HepG2 (cell line): ENCODE data around the gene TCF7L2. TPM values are rescaled to one million over a fixed set of nuclear protein-coding genes. Genes with fewer than 3 reads are reported as not detected.

Experiments
- ARID4A ChIP-seq: sonication (generic); formaldehyde crosslinking; IDR thresholded peaks from 2 replicates; pipeline ENCODE4 v1.5.0; 2020; ENCODE audit warnings: mild to moderate bottlenecking, missing genetic modification reagents, borderline replicate concordance
- HDAC1 ChIP-seq: sonication (generic); formaldehyde crosslinking; IDR thresholded peaks from 2 replicates; pipeline ENCODE4 v1.5.1; 2020; ENCODE audit warnings: mild to moderate bottlenecking, missing genetic modification reagents
- HNF1A ChIP-seq, 2 experiments: sonication (generic) in 1 of 2; formaldehyde crosslinking in 1 of 2; IDR thresholded peaks; 2 replicates each; pipeline versions ENCODE4 v1.4.0 to v1.6.1; 2016 to 2020; ENCODE audit warnings: borderline replicate concordance in 1 of 2, low read depth in 1 of 2, mild to moderate bottlenecking in 1 of 2, missing genetic modification reagents in 1 of 2
- HOXD1 ChIP-seq: sonication (generic); formaldehyde crosslinking; IDR thresholded peaks from 2 replicates; pipeline ENCODE4 v1.5.0; 2020; ENCODE audit warnings: missing genetic modification reagents
- KDM5A ChIP-seq: fragments of 200-600 bp; sonication (generic); IDR thresholded peaks from 2 replicates; pipeline ENCODE4 v1.7.0; 2018; ENCODE audit warnings: antibody characterized with exemption, mild to moderate bottlenecking, low read length, borderline replicate concordance
- MED1 ChIP-seq: sonication (generic); formaldehyde crosslinking; IDR thresholded peaks from 2 replicates; pipeline ENCODE4 v1.4.0; 2020; ENCODE audit warnings: missing genetic modification reagents
- POLR2AphosphoS5 ChIP-seq: IDR thresholded peaks from 2 replicates; pipeline ENCODE4 v1.6.1; 2012; ENCODE audit warnings: low read depth, low read length
- RBM22 ChIP-seq: fragments of 200-400 bp; formaldehyde crosslinking; optimal IDR thresholded peaks from 2 replicates; pipeline ENCODE3; 2017; ENCODE audit warnings: mild to moderate bottlenecking, low read length, moderate library complexity
- SIN3A ChIP-seq: IDR thresholded peaks from 2 replicates; pipeline ENCODE4 v1.6.1; 2011; ENCODE audit warnings: low read depth, mild to moderate bottlenecking, control low read depth, low read length, borderline replicate concordance
- SOX13 ChIP-seq, 3 experiments: fragments of 450-650 bp in 1 of 3; sonication (generic) in 1 of 3; formaldehyde crosslinking in 1 of 3; IDR thresholded peaks in 2 of 3; conservative IDR thresholded peaks in 1 of 3; 2 replicates each; pipeline versions ENCODE4 v1.5.0 to v1.6.1; 2016 to 2020; ENCODE audit warnings: antibody characterized with exemption in 1 of 3, mild to moderate bottlenecking in 1 of 3, missing compliant biosample characterization in 1 of 3, missing genetic modification reagents in 1 of 3, moderate library complexity in 1 of 3
- STAT5B ChIP-seq: sonication (generic); formaldehyde crosslinking; IDR thresholded peaks from 2 replicates; pipeline ENCODE4 v1.4.0; 2020; ENCODE audit warnings: missing genetic modification reagents
- ZNF543 ChIP-seq: sonication (generic); formaldehyde crosslinking; IDR thresholded peaks from 2 replicates; pipeline ENCODE4 v1.4.0; 2020; ENCODE audit warnings: mild to moderate bottlenecking, missing genetic modification reagents
- ZNF740 ChIP-seq: sonication (generic); formaldehyde crosslinking; IDR thresholded peaks from 2 replicates; pipeline ENCODE4 v1.4.0; 2020; ENCODE audit warnings: missing genetic modification reagents
- ZSCAN25 ChIP-seq: sonication (generic); formaldehyde crosslinking; IDR thresholded peaks from 2 replicates; pipeline ENCODE4 v1.8.0; 2022; ENCODE audit warnings: mild to moderate bottlenecking, missing genetic modification reagents
- polyA plus RNA-seq, 8 experiments: library from polyadenylated mRNA; depleted of rRNA in 3 of 8; stranded (reverse) in 7 of 8; unstranded in 1 of 8; fragments of >200 nt; fragmentation: Illumina TruSeq in 4 of 8; extraction: Trizol in 4 of 8; gene quantifications; 2 replicates each; pipeline versions ENCODE4 v1.2.1 to v1.2.3, GENCODE V29; 2011 to 2016; ENCODE audit warnings: low read depth in 4 of 8, missing spikeins in 1 of 8, mixed read lengths in 1 of 8; ENCODE audit not compliant: insufficient read depth in 1 of 8
- total RNA-seq, 5 experiments: library from RNA; depleted of rRNA; stranded (reverse); fragments of >200 nt; fragmentation: Illumina TruSeq; extraction: Trizol; gene quantifications; 2 replicates each; pipeline ENCODE4 v1.2.3, GENCODE V29; 2016; ENCODE audit warnings: low read depth in 1 of 5

The TCF7L2 gene
- total and polyA plus RNA-seq, 2 of the 13 experiments (the other 11 are each of a cell fraction or from before 2014, with no cell fraction given) = 3.9 to 13.7 TPM

GRCh38 chr10:112951359-112952281 lies 1.6 kb downstream of the TCF7L2 start (continued):
- TF ChIP-seq HNF1A (IDR thresholded peaks at IDR 0.05; ENCODE audit: low read depth) = 0 out of 2 replicates have a peak, but pooled peaks have one; percentile 16
- no peak for TF ChIP-seq HNF1A (CRISPR knock-in tag; IDR thresholded peaks at IDR 0.05; ENCODE audit: borderline replicate concordance)
- peak; percentile 15; the same call in 1 of the 2 replicates for TF ChIP-seq HDAC1 (CRISPR knock-in tag)
- no peak for TF ChIP-seq ZNF543 (CRISPR knock-in tag)
- TF ChIP-seq ARID4A = peak; percentile 56; the same call in 1 of the 2 replicates
- peak; percentile 59 for TF ChIP-seq ZNF740 (CRISPR knock-in tag)
- TF ChIP-seq POLR2AphosphoS5 = peak; percentile 65; the same call in 1 of the 2 replicates
- TF ChIP-seq KDM5A = peak; percentile 39; the same call in 1 of the 2 replicates
- peak; percentile 21; the same call in 1 of the 2 replicates for TF ChIP-seq MED1 (CRISPR knock-in tag)
- TF ChIP-seq ZSCAN25 (CRISPR knock-in tag) = peak; percentile 16; the same call in 1 of the 2 replicates
- 0 out of 2 replicates have a peak, but pooled peaks have one; percentile 40 for TF ChIP-seq HOXD1 (CRISPR knock-in tag)
- TF ChIP-seq SIN3A = no peak
- no peak for TF ChIP-seq SOX13 (IDR thresholded peaks at IDR 0.05)
- TF ChIP-seq SOX13 (CRISPR knock-in tag; conservative IDR thresholded peaks at IDR 0.05 in 1 of 2, IDR thresholded peaks at IDR 0.05 in 1 of 2) = peak in 1 of 2 experiments; percentile 45; a peak in 1 of 4 replicates
- no peak for TF ChIP-seq STAT5B (CRISPR knock-in tag)
- TF ChIP-seq RBM22 = peak; percentile 44
